Progenitor cell of endocrine pancreas (in vitro differentiated cells): ENCODE measurements around the gene GON7. TPM values are rescaled to one million over a fixed set of nuclear protein-coding genes. Genes with fewer than 3 reads are reported as not detected.

Experiments
- DNase-seq: peaks from one replicate; pipeline ENCODE4 v3.0.0; 2021; ENCODE audit warnings: low spot score; ENCODE audit not compliant: unreplicated experiment
- H3K27ac Mint-ChIP-seq: 2 replicates; pipeline ENCODE4 v1.8.0; 2021; ENCODE audit warnings: mild to moderate bottlenecking, moderate library complexity, mixed read lengths
- H3K27me3 Mint-ChIP-seq: 2 replicates; pipeline ENCODE4 v1.8.0; 2021; ENCODE audit warnings: mixed read lengths
- H3K36me3 Mint-ChIP-seq: 2 replicates; pipeline ENCODE4 v1.8.0; 2022; ENCODE audit warnings: mixed read lengths; ENCODE audit not compliant: insufficient read depth
- H3K4me1 Mint-ChIP-seq: 2 replicates; pipeline ENCODE4 v1.8.0; 2021; ENCODE audit warnings: low read depth, mixed read lengths
- H3K4me3 Mint-ChIP-seq: 2 replicates; pipeline ENCODE4 v1.8.0; 2021; ENCODE audit warnings: low read depth, mild to moderate bottlenecking, moderate library complexity, mixed read lengths
- H3K9me3 Mint-ChIP-seq: 2 replicates; pipeline ENCODE4 v1.8.0; 2021; ENCODE audit warnings: low read depth, mixed read lengths
- CTCF ChIP-seq: fragments of 200-600 bp; sonication (generic); IDR thresholded peaks from one replicate; pipeline ENCODE4 v1.5.0; 2021; ENCODE audit warnings: antibody characterized with exemption, mild to moderate bottlenecking; ENCODE audit not compliant: unreplicated experiment
- total RNA-seq: library from RNA; stranded (reverse); gene quantifications from 2 replicates; pipeline ENCODE4 v1.2.1, GENCODE V29; 2021

The GON7 gene
- total RNA-seq, 1 donor from 2014 or later, result 10.6 TPM

GRCh38 chr14:93199031-93199430, 7.8 kb downstream of the GON7 start:
- TF ChIP-seq CTCF, result no peak
- Mint-ChIP-seq H3K9me3 (no peaks in the 10 kb centered on the region), H3K27me3 (no peaks in the 10 kb centered on the region), H3K27ac (peak overlapping the region; percentile 52), H3K4me1 (no peaks in the 10 kb centered on the region), H3K36me3 (peaks cover 1% of the 10 kb centered on the region), H3K4me3 (no peak overlapping the region)
- DNase-seq, result no peak

DNA sequence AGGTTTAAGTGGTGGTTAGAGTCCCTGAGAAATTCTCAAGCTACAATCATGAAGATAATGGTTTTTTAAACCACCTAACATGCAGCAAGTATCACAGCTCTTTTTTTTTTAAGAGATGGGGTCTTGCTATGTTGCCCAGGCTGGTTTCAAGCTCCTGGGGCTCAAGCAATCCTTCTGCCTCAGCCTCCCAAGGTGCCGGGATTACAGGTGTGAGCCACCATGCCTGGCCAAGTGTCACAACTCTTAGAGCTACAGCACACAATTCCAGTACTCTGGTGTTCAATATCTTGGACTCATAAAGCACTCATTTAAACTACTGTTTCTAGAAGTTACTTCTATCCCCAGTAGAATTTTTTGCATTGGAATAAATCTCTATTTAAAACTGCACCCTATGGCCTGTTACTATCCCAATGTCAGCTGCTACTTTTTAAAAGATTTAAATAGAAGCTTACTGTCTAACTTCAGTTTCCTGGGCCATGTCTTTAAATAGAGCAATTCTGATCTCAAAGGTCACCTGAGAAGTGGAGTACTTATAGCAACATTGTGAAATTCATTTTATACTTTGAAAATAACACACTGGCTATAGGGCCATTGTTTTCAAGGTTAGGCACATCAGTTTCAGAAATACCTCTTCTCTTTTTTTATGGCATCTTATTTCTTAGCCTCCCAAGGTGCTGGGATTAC, 11.4 kb downstream of the GON7 start:
- TF ChIP-seq CTCF, result no peak
- H3K27ac Mint-ChIP-seq, result no peak overlapping the region
- DNase-seq, result no peak
- H3K9me3 Mint-ChIP-seq, result no peaks in the 10 kb centered on the region
- no peaks in the 10 kb centered on the region for H3K27me3 Mint-ChIP-seq
- H3K36me3 Mint-ChIP-seq, result peaks cover 1% of the 10 kb centered on the region
- H3K4me3 Mint-ChIP-seq, result no peak overlapping the region
- H3K4me1 Mint-ChIP-seq, result no peaks in the 10 kb centered on the region

DNA sequence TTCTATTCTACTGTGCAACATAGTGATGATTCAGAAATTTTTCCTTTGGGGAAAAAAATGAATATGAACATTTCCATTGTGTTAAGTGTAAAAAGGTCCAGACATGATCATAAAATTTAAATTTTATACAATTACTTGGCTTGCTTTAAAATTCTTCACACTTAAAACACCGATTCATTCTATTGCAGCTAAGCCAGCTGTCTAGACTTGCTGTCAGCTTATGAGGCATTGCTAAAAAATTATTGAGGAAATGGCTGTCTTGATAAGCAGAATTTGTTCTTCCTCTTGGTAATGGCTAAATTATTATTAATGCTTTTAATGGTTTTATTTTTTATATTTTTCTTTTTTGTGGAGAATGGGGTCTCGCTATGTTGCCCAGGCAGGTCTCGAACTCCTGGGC, 19.9 kb downstream of the GON7 start:
- peaks cover 16% of the 10 kb centered on the region for H3K4me1 Mint-ChIP-seq
- no peak overlapping the region for H3K27ac Mint-ChIP-seq
- H3K4me3 Mint-ChIP-seq, result no peak overlapping the region
- H3K36me3 Mint-ChIP-seq, result peaks cover 3% of the 10 kb centered on the region
- no peak for TF ChIP-seq CTCF
- DNase-seq, result no peak
- H3K9me3 Mint-ChIP-seq, result no peaks in the 10 kb centered on the region
- H3K27me3 Mint-ChIP-seq, result no peaks in the 10 kb centered on the region

DNA sequence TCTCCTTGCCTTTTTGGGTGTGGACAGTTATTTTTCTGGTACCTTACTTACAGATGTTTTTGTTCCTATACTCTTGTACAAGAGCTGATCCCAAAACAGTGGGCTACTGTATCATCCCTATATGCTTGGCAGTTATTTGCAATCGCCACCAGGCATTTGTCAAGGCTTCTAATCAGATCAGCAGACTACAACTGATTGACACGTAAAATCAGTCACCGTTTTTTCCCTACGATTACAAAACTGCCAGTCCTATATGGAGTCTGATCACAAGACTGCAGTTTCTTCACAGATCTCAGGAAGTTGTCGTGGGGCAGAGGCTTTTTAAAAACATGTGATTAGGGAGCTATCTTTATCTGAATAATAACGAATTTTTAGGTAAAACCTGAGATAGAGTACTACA, 20.4 kb downstream of the GON7 start:
- Mint-ChIP-seq H3K27me3 (no peaks in the 10 kb centered on the region), H3K4me3 (peak overlapping the region; percentile 66), H3K4me1 (peaks cover 16% of the 10 kb centered on the region), H3K9me3 (no peaks in the 10 kb centered on the region), H3K27ac (no peak overlapping the region), H3K36me3 (peaks cover 4% of the 10 kb centered on the region)
- no peak for DNase-seq
- no peak for TF ChIP-seq CTCF

GRCh38 chr14:93185349-93185720, 21.5 kb downstream of the GON7 start:
- Mint-ChIP-seq H3K4me1 (peaks cover 16% of the 10 kb centered on the region), H3K36me3 (peaks cover 4% of the 10 kb centered on the region), H3K4me3 (peak overlapping the region; percentile 97), H3K27ac (peak overlapping the region; percentile 96), H3K27me3 (no peaks in the 10 kb centered on the region), H3K9me3 (no peaks in the 10 kb centered on the region)
- TF ChIP-seq CTCF, result no peak
- DNase-seq, result no peak
